NCI-H1417 treated with DMSO at 0.1 percent for 48 hours (cell line): ENCODE data around the gene SERPINA5.
"Not testable (repeated sequence)": the region's sequence is repeated elsewhere in the genome, so short reads cannot be mapped to it uniquely, and the experiment has no call there.

ENCODE experiments used
- DNase-seq: peaks from one replicate; lab custom pipeline; 2025; lab: John Stamatoyannopoulos, UW

The SERPINA5 gene

DNA sequence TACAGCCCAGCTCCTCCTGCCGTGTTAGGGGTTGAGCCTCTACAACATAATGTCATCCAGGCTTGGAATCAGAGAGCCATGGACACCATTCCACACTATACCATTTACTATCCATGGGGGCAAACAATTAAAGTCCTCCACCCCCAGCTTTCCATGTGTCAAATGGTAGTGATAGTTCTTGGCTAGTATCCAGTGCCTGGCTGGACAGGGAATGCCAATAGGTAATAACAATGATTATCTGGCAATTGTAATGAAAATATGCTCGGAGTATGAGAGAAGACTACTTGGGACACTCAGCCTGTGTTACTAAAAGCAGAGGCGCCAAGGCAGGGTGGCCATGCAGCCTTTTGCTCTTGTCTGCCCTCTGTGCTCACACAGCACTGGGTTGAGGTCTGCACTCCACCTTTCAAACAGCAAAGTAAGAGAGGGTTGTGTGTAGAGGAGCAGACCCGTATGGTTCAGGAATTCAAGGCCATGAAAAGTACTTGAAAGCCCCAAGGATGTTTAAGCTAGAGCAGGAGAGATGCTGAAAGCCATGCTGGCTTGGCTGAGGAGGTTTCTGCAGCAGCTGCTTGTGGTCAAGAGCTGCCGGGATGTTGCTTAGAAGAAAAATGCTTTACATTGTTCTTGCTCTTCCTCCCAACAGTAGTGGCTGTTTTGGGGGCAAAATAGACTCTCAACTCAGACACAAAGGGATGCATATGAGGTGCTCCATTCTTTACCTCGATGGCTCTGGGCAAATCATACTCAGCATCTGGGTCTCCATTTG, 41.6 kb downstream of the SERPINA5 start:
- DNase-seq: no peak

DNA sequence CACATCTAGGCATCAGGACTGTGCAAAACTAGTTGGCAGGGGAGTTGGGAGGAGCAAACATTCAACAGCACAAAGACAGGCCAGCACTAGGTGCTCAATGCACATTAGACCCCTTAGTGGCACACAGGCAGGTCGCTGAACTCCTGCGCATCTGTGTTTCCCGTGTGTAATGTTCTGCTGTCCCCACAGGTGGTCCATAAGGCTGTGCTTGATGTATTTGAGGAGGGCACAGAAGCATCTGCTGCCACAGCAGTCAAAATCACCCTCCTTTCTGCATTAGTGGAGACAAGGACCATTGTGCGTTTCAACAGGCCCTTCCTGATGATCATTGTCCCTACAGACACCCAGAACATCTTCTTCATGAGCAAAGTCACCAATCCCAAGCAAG, 42.2 kb downstream of the SERPINA5 start:
- no peak for DNase-seq

DNA sequence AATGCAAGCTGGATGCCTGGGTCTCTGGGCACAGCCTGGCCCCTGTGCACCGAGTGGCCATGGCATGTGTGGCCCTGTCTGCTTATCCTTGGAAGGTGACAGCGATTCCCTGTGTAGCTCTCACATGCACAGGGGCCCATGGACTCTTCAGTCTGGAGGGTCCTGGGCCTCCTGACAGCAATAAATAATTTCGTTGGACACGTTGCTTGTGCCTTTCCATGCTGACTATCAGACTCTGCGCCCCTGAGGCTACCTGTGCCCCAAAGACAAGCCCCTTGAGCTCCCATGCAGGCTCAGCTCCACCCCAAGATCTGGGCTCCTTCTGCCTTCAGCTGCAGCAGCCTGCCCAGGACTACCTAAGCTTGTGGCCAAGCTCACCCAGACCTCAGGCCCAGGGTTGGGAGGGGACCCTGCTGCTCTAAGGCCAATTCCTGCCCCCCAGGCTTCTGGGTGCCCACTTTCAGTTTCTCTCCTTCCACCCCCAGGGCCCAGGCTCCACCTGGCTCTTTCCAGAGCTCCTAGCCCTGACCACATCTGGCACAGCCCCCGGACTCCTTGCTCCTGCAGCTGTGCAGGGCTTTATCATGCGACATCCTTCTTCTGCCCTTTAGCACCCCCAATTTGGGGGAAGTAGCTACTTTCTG, 42.8 kb downstream of the SERPINA5 start:
- no peak for DNase-seq

DNA sequence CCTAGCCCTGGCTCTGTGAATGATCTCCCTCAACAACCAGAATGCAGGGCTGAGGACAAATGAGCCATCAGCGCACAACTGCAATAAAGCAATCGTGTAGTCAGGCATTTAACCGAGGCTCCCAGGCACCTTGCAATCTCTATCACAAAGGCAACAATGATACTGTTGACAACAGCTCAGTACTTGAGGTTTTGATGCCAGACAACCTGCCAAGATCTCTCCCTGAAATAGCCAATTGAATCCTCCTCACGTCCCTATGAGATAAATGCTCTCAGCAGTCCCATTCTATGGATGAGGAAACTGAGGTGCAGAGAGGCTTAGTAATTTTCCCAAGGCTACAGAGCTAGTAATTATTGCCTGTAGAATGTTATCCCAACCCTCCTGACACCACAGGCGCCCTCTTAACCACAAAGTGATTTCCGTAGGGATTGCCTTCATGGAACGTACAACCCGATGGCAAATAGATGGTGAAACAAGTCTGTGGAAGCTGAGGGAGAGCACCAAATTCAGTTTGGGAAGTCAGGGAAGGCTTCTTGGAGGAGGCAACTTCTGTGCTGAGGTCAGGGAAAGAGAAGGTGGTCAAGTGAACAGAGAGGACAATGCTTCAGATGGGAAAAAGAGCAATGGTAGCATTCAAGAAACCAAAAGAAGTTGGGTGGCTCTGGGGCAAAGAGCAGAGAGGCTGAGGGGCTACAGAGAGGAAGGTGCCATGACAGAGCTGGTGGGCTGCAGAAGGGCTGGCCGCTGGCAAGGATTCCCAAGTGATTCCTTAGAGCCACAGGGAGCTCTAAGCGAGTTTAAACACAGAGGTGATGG, 43.5 kb downstream of the SERPINA5 start:
- no peak for DNase-seq

DNA sequence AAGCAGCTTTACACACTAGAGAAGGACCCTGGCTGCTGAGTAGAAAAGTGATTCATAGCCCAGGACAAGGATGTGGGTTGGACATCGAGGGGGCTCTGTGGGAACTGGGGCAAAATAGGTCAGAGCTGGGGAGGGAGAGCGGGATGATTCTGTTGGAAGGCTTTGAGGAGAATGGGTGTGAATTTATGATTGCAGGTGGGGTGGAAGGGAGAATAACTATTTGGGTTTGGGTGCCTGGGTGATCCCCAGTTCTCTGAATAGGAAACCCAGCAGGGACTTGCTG, 44.1 kb downstream of the SERPINA5 start:
- DNase-seq: no peak

DNA sequence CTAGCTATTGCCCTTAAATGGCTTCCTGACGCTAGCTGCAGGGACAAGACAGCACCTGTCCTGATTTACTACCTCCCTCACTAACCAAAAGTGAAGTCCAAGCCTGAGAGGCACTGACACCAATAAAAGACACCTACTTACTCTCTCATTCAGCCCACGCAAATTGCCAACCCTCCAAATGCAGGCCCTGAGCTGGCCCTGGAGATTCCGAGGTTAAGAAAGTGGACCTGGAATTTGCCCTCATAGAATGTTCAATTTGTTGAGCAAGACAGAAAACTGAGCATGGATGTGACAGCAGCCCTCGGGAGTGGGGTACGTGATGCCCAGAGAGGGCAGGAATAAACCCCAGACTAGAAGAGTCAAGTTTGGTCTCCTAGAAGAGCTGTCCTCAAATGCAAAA, 47.4 kb downstream of the SERPINA5 start:
- no peak for DNase-seq

DNA sequence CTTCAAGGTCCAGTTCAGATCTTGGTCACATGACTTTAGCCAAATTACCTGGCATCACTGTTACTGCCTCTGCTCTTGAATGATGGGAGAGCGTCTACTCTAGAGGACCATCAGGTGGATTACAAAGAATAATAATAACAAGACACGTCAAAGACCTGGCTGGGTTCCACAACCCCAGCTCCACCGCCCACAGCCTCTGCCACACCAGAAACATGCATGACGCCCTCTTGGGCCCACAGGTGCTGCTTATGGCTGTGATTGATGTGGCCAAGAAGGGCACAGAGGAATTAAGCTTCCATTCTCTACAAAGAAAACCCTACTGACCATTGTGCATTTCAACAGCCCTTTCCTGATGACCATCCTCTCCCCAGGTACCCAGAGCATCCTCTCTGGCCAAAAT, 49.2 kb downstream of the SERPINA5 start:
- no peak for DNase-seq

DNA sequence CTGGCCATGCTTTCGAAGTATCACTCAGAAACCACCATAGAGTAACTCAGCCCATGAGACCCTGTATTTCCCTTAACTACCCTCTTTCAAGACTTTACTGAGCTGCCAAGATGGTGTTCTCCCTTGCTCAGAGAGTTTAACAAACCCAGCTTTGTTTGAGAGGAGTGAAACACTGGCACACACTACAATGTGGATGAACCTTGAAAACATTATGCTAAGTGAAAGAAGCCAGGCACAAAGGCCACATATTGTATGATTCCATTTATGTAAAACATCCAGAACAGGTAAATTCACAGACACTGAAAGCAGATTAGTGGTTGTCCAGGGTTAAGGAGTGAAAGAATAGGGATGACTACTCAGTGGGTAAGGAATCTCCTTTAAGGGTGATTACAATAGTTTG, 49.8 kb downstream of the SERPINA5 start:
- no peak for DNase-seq

DNA sequence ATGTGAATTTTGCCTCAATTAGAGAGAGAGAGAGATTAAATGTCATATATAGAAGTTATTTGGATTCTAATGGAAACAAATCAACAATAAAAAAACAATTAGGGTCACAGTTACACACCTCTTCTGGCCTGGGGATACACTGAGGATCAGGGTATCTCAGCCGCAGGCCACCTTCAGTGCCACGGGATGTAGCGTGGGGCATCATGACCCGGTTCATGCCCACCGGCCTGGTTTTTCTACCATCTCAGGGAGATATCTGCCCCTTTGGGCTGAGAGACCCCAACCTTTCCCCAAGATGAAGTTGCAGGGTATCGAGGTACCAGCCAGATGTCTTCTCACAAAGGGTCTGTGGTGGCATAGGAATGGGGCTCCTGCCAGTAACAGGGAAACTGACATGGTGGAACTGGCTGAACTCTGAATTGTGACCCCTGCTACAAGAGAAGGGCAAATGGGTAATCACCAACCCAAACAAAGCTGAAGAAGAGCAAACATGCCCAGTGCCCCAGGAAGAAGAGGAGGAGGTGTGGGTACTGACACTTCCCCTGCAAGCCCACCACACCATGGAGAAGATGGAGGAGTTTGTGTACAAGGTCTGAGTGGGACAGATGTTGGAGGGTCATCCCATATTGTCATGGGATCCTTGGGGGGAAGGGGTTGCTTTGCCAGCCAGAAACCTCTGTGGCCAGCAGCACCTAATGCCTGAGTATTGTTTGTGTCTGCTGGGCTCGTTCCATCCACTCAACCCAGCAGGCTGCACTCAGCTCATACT, 50.5 kb downstream of the SERPINA5 start:
- no peak for DNase-seq

DNA sequence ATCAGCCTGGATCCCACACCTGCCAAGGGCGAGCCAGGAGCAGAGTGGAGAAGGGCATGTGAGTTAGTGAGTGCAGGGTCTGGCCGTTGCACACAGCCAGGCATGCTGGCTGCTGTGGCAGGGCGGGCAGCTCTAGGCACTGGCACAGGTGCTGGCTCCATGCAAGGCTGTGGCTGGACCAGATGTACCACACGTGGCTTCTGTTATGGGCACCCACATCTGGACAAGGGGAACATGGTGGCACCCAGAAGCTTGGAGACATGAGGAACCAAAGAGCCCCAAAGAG, 51.0 kb downstream of the SERPINA5 start:
- DNase-seq: no peak

DNA sequence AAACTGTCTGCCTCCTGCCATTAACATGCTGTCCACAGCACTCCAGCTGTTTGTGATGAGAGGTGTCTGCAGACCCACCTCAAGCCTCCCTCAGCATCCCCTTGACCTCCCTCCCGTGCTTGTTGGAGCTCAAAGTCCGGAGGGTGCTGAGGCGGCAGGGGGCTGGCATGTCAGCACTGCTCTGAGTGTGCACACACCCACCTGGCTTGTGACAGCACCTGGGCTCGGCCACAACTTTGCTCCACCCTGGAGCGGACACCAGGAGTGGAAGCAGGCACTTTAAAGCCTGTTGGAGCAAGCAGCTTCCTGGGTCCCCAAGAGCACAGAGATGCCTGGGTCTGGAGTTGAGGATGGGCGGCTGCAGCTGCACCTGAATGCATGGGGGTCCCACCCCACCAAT, 51.9 kb downstream of the SERPINA5 start:
- no peak for DNase-seq

DNA sequence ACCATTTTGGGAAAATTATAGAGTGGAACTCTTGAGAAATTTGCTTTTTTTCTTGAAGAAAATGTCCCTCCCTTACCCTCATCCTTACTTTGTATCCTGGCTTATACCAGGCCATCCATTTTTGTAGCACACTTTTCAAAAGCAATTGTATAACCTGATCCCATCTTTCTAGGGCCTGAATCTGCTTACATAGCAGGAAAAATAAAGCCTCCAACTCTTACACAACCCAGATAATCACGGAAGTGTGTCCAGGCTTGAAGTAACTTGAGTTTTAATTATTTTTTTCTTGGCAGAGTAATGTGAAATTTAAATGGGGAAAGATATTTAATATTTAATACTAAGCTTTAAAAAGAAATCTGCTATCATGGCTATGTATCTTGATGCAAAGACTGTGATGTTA, 53.9 kb downstream of the SERPINA5 start:
- no peak for DNase-seq

DNA sequence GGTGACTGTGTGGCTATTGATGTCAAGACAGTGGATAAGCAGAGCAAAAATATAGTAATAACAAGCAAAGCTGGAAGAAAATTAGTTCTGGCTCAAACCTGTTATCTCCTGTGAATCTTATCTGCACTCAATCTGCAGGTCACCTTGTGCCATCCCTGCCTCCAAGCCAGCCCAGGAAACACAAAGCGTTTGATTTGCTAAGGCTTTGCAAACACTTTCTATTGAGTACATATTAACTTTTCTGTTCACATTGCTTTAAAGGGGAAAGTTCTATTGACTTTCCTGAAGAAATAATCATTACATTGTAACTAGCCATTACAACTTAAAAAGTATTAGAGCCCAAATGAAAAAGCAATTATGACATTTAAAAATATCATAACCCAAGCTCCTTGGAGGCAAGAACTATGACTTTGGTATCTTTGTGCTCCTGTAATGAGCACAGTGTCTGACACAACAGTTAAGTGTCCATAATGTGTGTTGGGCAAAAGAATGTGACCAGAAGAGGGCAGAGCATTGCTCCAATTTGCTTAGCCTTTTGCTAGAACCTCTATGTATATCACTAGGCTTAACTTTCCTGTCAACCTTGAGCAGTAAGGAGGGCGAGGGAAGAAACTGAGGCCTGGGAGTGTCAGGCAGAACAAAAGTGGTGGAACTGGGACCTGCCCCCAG, 55.7 kb downstream of the SERPINA5 start:
- no peak for DNase-seq

DNA sequence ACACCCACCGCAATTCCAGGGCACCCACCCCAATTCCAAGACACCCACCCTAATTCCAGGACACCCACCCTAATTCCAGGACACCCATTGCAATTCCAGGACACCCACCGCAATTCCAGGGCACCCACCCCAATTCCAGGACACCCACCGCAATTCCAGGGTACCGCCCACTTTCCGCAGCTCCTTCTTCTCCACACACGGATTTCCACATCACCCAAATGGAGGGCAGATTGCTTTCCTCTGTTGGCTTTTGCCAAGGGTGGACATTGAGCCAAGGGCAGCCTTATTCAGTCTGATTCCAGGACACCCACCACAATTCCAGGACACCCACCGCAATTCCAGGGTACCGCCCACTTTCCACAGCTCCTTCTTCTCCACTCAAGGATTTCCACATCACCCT, 56.6 kb downstream of the SERPINA5 start:
- not testable (repeated sequence) for DNase-seq

DNA sequence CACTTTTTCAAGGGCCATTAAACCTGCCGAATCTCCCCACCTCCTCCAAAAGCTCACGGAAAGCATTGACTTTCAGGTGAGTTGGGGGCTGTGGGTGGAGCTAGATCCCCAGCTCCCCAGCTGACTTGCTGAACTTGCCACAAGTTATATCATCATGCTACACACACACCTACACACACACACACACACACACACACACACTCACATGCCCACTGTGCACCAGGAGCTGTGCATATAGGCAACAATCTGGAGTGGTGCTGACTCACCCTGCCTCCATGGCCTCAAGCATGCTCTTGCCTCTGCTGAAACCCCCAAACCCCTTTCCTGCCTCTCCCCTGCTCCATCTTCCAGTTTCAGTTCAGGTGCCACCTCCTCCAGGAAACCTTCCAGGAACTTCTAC, 57.1 kb downstream of the SERPINA5 start:
- no peak for DNase-seq

DNA sequence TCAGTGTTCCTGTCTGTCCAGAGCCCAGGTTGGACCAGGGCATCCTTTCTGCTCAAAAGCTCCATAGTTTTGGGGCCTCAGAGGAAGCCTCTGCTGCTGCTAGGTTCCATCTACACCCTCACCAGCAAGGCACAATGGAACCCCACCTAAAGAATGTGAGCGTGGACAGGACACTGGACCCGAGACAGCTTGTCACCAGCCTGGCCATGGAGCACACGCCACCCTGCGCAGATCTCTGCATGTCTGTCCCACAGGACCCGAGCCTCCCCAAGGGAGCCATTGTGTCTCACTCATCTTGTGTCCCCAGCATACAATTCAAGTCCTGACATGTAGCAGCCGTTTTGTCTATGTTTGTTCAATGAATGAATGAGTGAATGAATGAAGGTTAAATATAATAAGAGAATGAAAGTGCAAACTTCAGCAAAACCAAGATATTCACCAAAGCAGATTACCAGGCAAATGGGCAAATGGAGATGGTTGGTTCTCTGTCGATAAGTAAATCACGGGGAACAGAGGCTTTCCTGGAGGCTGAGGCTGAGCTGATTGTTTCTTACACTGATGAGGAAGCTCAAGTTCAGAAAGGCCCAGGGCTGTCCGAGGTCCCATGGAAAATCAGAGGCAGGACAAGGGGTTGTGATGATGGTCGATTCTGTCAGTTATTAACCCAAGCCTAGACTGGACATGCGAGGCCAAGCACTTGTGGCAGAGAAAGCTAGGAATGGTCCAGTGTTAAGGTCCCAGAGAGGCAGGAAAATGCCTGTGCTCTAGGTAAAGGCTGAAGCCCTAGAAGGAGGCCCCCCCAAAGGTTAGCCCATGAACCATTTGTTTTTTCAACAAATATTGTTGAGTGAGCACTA, 58.0 kb downstream of the SERPINA5 start:
- DNase-seq: no peak

DNA sequence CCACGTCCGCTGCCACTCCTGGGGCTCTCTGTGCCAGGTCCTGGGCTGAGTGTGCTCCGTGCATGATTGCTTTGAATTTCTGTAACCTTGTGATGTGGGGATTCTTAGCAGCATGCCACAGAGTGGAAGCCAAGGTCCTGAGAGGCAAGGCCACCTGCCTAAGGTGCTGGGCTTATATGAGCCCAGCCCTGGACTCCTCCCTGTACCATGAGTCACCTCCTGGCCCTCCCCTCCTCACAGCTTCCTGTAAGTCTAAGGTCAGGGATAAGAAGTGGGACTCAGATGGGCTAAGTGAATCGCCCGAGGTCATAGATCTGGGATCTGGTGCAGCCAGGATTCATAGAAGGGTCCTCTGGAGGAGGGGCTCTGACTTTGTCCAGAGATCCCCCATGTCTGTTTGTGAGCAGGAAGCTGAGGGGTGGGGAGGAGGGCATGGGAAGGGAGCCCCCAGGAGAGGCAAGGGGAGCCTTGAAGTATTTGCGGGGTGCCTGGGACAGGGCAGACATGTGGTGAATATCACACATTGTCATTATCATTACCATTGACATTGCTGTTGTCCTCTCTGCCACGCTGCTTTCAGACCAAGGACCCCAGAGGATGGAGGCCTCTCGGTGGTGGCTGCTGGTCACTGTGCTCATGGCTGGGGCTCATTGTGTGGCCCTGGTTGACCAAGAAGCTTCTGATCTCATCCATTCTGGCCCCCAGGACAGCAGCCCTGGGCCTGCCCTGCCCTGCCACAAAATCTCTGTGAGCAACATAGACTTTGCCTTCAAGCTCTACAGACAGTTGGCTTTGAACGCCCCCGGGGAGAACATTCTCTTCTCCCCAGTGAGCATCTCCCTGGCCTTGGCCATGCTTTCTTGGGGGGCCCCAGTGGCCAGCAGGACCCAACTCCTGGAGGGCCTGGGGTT, 59.8 kb downstream of the SERPINA5 start:
- DNase-seq: no peak

DNA sequence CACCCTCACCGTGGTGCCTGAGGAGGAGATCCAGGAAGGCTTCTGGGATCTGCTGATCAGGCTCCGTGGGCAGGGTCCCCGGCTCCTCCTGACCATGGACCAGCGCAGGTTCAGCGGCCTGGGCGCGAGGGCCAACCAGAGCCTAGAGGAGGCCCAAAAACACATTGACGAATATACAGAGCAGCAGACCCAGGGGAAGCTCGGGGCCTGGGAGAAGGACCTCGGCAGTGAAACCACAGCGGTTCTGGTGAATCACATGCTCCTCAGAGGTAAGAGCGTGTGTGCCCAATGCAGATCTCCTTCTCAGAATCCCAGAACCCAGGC, 60.4 kb downstream of the SERPINA5 start:
- DNase-seq: no peak
